ENCODE data around the gene CELA2B. TPM values are rescaled to one million over a fixed set of nuclear protein-coding genes. Genes with fewer than 3 reads are reported as not detected.

Gene CELA2B
- total RNA-seq, 3 donors from 2014 or later = not detected

DNA sequence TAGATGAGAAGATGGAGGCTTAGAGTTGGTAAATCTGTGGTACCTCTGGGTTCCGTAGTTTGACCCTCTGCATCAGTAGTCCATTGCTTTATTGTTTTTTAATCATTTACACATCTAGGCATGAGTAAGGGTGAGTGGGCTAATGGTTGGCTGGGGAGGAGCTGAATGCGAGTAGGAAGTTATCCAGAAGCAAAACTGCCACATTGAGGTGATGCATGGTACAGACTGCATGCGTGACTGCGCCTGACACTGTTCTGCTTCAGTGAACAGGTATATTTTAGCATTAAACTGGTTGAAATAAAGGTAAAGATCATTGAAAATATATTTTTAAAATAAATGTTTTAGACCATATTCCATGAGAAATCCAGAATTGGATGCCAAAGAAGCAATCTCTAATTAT is 55.1 kb downstream of the CELA2B start:
- intact Hi-C loops (cut with DNase I, micrococcal nuclease) = no loop called here
- no peak overlapping the region for H3K4me3 ChIP-seq
- DNase-seq (no peak), ATAC-seq (no peak)
- peaks cover 5% of the 10 kb centered on the region for H3K36me3 ChIP-seq (ENCODE audit: low read depth)
- TF ChIP-seq, protein P1, sequence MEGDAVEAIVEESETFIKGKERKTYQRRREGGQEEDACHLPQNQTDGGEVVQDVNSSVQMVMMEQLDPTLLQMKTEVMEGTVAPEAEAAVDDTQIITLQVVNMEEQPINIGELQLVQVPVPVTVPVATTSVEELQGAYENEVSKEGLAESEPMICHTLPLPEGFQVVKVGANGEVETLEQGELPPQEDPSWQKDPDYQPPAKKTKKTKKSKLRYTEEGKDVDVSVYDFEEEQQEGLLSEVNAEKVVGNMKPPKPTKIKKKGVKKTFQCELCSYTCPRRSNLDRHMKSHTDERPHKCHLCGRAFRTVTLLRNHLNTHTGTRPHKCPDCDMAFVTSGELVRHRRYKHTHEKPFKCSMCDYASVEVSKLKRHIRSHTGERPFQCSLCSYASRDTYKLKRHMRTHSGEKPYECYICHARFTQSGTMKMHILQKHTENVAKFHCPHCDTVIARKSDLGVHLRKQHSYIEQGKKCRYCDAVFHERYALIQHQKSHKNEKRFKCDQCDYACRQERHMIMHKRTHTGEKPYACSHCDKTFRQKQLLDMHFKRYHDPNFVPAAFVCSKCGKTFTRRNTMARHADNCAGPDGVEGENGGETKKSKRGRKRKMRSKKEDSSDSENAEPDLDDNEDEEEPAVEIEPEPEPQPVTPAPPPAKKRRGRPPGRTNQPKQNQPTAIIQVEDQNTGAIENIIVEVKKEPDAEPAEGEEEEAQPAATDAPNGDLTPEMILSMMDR (IDR thresholded peaks at IDR 0.05) = no peak
- H3K9me3 ChIP-seq = no peaks in the 10 kb centered on the region
- peaks cover 13% of the 10 kb centered on the region for H3K4me1 ChIP-seq (ENCODE audit: low read depth)

DNA sequence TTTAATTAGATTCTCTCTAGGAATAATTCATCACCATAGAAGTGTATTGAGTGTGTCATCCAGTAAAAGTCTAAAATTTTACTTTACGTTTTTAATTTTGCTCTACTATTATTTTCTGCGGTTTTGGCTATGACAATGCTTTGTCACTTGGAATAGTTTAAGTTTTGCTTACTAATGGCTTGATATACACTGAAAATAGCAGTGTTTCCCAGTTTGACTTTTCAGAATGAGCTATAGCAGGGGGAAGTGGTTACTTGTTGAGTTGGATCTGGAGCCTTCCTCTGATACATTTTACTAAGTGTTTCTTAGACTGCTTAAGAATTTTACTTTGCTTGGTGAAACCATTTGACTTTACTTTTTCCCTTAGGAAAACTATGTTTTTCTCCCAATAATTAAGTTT is 55.8 kb downstream of the CELA2B start:
- H3K4me3 ChIP-seq = no peak overlapping the region
- ATAC-seq (no peak), DNase-seq (no peak)
- H3K9me3 ChIP-seq = no peaks in the 10 kb centered on the region
- peaks cover 7% of the 10 kb centered on the region for H3K4me1 ChIP-seq (ENCODE audit: low read depth)
- H3K36me3 ChIP-seq (ENCODE audit: low read depth) = peaks cover under 1% of the 10 kb centered on the region
- TF ChIP-seq, protein P1 (IDR thresholded peaks at IDR 0.05) = no peak
- intact Hi-C loops (cut with DNase I, micrococcal nuclease) = no loop called here

DNA sequence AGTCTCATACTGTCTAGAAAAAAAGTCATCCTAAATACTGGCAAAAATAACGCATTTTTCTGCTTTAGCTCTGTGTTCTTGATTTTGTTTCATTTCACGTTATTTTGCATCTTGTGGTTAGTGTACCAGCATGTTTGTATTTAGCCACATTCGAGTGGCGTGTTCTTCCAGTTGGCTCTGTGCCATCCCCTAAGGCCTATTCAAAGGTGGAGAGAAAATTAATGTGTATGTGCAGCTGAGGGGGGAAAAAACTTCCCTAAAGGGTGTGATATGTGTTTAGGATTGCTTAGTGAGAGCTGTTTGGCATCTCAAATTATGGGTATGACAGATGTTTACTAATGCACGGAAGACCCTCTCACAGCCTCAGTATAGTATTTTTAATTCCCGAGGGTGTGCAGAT is 62.9 kb downstream of the CELA2B start:
- TF ChIP-seq, protein P1 (IDR thresholded peaks at IDR 0.05) = no peak
- intact Hi-C loops (cut with DNase I, micrococcal nuclease) = no loop called here
- ATAC-seq = no peak

DNA sequence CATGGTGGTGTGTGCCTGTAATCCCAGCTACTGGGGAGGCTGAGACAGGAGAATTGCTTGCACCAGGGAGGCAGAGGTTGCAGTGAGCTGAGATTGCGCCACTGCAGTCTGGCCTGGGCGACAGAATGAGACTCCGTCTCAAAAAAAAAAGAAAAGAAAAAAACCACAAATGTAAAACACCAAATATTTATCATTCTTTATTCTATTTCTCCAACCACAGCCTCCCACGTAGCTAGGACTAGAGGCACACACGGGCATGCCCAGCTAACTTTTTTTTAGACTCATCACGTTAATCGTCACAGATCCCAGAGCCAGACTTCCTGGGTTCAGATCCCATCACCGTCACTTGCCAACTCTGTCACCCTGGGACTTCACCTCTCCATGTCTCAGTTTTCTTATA is 64.3 kb downstream of the CELA2B start:
- Histone ChIP-seq H3K4me1 (ENCODE audit: low read depth) (no peaks in the 10 kb centered on the region), H3K4me3 (no peak overlapping the region), H3K36me3 (ENCODE audit: low read depth) (no peaks in the 10 kb centered on the region), H3K9me3 (no peaks in the 10 kb centered on the region)
- DNase-seq = no peak
- no peak for ATAC-seq
- intact Hi-C loops (cut with DNase I, micrococcal nuclease) = no loop called here
- TF ChIP-seq, protein P1 (IDR thresholded peaks at IDR 0.05) = no peak

More for the DNA sequence above, 62.9 kb downstream of the CELA2B start:
- Histone ChIP-seq H3K9me3 (no peaks in the 10 kb centered on the region), H3K4me1 (ENCODE audit: low read depth) (no peaks in the 10 kb centered on the region), H3K4me3 (no peak overlapping the region), H3K36me3 (ENCODE audit: low read depth) (no peaks in the 10 kb centered on the region)
- no peak for DNase-seq

Other genes with a start within 250 kb of the CELA2B start
- 1 to 10 TPM in 1 of 3 donors, under 1 TPM in 2; 0.89 to 1.9 (median 0.99) TPM for gene FHAD1, start 228.9 kb upstream of the CELA2B start, total RNA-seq
- 100 to 1,000 TPM in 2 of 3 donors, 10 to 100 TPM in 1; 89.5 to 197 (median 154) TPM for gene EFHD2, start 66.2 kb upstream of the CELA2B start, total RNA-seq
- not detected for gene CTRC, start 37.7 kb upstream of the CELA2B start, total RNA-seq
- not detected for gene CELA2A, start 19.4 kb upstream of the CELA2B start, total RNA-seq
- gene CASP9, start 48.1 kb downstream of the CELA2B start, total RNA-seq = 10 to 100 TPM; 14.2 to 16.0 (median 15.2) TPM
- 10 to 100 TPM; 23.7 to 27.7 (median 23.8) TPM for gene DNAJC16, start 50.7 kb downstream of the CELA2B start, total RNA-seq
- gene AGMAT, start 108.9 kb downstream of the CELA2B start, total RNA-seq = 10 to 100 TPM in 2 of 3 donors, 1 to 10 TPM in 1; 8.4 to 21.4 (median 20.7) TPM
- gene DDI2, start 141.4 kb downstream of the CELA2B start, total RNA-seq = 10 to 100 TPM; 33.5 to 36.2 (median 34.6) TPM
- gene PLEKHM2, start 208.2 kb downstream of the CELA2B start, total RNA-seq = 10 to 100 TPM; 32.2 to 57.3 (median 36.2) TPM